HG03432 (cell line): ENCODE results near the gene AFMID.
A peak's percentile ranks its signal among the peaks of the same experiment; 100 is the strongest.

Source experiments
- ATAC-seq: cut with Tn5 transposase; IDR thresholded peaks from one replicate; pipeline ENCODE4 v1.9.1; 2021; ENCODE audit warnings: mild to moderate bottlenecking, moderate library complexity; ENCODE audit not compliant: unreplicated experiment

AFMID gene

GRCh38 chr17:78179372-78179771 lies 7.8 kb upstream of the AFMID start:
- no peak for ATAC-seq

GRCh38 chr17:78180083-78180482 lies 7.1 kb upstream of the AFMID start:
- ATAC-seq = no peak

DNA sequence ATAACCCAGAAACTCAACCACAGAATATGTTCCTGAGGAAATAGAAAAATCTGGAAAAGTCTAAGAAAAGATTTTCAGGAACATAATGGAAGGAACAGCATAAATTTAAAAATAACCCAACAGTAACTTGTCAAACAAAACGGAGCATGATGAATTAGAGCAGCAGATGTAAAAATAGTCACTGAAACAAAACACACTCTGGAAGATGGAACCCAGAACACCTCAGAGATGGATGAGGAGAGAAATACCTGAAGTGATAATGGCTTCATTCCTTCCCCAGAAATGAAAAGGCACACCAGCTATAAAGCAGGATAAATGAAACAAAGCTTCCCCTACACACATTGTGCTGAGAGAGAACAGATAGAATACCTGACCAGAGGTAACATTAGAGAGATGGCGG lies 6.7 kb upstream of the AFMID start:
- no peak for ATAC-seq

GRCh38 chr17:78182504-78182903 lies 4.7 kb upstream of the AFMID start:
- no peak for ATAC-seq

GRCh38 chr17:78183916-78184315 lies 3.2 kb upstream of the AFMID start:
- no peak for ATAC-seq

- ATAC-seq = no peak
These were observed 2.8 kb upstream of the AFMID start for GRCh38 chr17:78184351-78184750.

DNA sequence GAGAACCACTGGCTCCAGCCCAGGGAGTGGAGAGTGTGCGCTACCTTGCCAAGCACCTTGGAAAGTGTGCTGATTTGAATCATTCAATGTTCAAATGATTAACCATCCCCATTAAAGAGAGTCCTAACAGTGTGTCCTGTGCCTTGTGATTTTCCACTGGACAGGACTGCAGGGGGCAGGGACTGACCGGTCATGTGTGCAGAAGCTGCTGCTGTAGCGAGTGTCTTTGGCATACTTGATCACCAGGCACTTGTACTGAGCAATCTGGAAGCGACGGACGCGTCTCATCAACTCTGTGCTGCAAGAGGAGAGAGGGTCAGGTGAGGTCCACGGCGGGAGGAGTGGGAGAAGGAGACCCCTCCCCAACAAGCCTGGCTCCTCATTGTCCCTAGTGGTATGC lies 2.3 kb upstream of the AFMID start:
- ATAC-seq = no peak

GRCh38 chr17:78185981-78186691 lies 1.0 kb upstream of the AFMID start:
- no peak for ATAC-seq

GRCh38 chr17:78196716-78197115 lies 9.6 kb downstream of the AFMID start:
- no peak for ATAC-seq

- ATAC-seq = no peak
These were observed 10.1 kb downstream of the AFMID start for GRCh38 chr17:78197147-78197832.

DNA sequence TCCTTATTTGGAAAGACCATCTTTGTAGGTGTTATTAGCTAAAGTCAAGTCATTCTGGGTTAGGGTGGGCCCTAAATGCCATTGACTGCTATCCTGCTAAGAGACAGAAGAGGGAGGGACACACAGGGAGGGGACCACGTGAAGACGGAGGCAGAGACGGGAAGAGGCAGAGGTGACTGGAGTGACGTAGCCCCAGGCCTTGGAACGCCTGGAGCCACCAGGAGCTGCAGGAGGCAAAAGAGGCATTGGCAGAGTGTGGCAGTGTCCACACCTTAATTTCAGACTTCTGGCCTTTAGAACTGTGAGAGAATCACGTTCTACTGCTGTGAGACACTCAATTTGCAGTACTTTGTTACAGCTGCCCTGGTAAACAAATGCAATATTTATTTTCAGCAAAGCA lies 13.3 kb downstream of the AFMID start:
- no peak for ATAC-seq

- ATAC-seq = no peak
These were observed 15.5 kb downstream of the AFMID start for GRCh38 chr17:78202666-78203065.

GRCh38 chr17:78204387-78205123 lies 17.4 kb downstream of the AFMID start:
- ATAC-seq = no peak

- ATAC-seq = no peak
These were observed 18.1 kb downstream of the AFMID start for GRCh38 chr17:78205124-78205775.

DNA sequence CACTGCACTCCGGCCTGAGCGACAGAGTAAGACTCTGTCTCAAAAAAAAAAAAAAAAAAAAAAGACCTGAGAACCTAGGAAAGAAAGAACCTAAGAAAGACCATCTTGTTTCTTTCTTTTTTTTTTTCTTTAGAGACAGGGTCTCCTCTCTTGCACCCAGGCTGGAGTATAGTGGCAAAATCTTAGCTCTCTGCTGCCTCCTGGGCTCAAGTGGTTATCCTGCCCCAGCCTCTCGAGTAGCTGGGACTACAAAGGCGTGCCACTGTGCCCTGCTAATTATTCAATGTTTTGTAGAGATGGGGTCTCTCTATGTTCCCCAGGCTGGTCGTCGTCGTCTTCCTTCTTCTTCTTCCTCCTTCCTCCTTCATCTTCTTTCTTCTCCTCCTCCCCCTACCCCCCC lies 19.1 kb downstream of the AFMID start:
- ATAC-seq = no peak

DNA sequence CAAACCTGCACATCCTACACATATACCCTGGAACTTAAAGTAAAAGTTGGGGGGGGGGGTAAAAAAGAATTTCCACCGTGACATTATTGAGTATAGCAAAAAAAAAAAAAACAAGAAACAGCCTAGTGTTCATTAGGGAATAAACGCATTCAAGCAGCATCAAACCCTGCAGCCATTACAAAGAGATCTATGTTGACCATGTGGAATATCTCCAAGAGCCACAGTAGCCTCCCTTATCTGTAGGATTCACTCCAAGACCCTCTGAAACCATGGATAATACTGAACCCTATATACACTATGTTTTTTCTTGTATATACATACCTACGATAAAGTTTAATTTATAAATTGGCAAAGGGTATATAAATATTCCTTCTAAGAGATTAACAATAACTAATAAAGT lies 21.3 kb downstream of the AFMID start:
- no peak for ATAC-seq

DNA sequence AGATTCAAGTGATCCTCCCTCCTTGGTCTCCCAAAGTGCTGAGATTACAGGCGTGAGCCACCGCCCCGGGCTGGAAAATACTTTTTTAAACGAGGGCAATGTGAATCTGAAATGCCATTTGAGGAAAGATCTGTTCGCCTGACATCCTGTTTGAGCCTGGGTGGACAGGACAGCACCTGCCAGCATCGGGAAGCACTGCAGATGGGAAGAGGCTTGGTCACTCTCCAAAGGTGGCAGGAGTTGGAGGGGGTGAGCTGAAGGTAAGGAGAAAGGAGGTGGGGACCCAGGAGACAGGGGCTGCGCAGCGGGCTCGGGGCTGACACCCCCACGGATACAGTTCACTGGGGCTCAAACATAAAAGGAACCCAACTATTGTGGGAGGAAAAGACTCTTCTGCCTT lies 22.9 kb downstream of the AFMID start:
- ATAC-seq = no peak

DNA sequence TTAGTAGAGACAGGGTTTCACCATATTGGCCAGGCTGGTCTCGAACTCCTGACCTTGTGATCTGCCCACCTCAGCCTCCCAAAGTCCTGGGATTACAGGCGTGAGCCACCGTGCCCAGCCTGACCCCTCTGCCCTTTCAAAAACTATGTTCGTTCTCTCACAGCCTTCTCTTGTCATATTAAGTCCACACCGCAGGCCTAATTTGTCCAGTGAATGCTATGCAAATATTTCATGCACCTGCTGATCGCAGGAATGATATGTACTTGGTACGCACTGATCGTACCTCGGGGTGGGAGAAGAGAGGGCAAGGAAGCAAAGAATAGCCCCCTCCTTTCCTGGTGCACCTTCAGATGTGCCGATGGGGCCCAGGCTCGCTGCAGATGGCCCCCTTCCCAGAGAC lies 23.9 kb downstream of the AFMID start:
- no peak for ATAC-seq

- peak; percentile 92 for ATAC-seq
These were observed 27.0 kb downstream of the AFMID start, which contains the start of gene BIRC5 for GRCh38 chr17:78214016-78214705. Gene BIRC5, plus strand, starts transcription at chr17:78214253. Its CDS starts 64 bp downstream, at chr17:78214317.

DNA sequence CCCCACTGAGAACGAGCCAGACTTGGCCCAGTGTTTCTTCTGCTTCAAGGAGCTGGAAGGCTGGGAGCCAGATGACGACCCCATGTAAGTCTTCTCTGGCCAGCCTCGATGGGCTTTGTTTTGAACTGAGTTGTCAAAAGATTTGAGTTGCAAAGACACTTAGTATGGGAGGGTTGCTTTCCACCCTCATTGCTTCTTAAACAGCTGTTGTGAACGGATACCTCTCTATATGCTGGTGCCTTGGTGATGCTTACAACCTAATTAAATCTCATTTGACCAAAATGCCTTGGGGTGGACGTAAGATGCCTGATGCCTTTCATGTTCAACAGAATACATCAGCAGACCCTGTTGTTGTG lies 27.5 kb downstream of the AFMID start:
- no peak for ATAC-seq
